Duodenal mucosa (tissue), 2 donors: ENCODE measurements around the gene SIM2.

Source experiments
- H3K27ac ChIP-seq: one replicate; pipeline ENCODE4 v1.7.0; 2013; ENCODE audit warnings: low read depth, low read length
- H3K27me3 ChIP-seq, 2 donors: one replicate each; pipeline ENCODE4 v1.7.0; 2013; ENCODE audit warnings: low read length in 2 of 2, control low read depth in 1 of 2; ENCODE audit not compliant: insufficient read depth in 2 of 2, control insufficient read depth in 1 of 2
- H3K36me3 ChIP-seq, 2 donors: one replicate each; pipeline ENCODE4 v1.7.0; 2013; ENCODE audit warnings: low read length in 2 of 2, control low read depth in 1 of 2; ENCODE audit not compliant: insufficient read depth in 2 of 2, control insufficient read depth in 1 of 2
- H3K4me1 ChIP-seq, 2 donors: one replicate each; pipeline ENCODE4 v1.7.0; 2013; ENCODE audit warnings: low read length in 2 of 2, control low read depth in 1 of 2; ENCODE audit not compliant: insufficient read depth in 2 of 2, control insufficient read depth in 1 of 2
- H3K4me3 ChIP-seq, 2 donors: one replicate each; pipeline ENCODE4 v1.7.0; 2013; ENCODE audit warnings: low read length in 2 of 2, low read depth in 1 of 2
- H3K9ac ChIP-seq, 2 donors: one replicate each; pipeline ENCODE4 v1.7.0; 2013; ENCODE audit warnings: low read length in 2 of 2, low read depth in 1 of 2
- H3K9me3 ChIP-seq, 2 donors: one replicate each; pipeline ENCODE4 v1.7.0; 2013; ENCODE audit warnings: low read length in 2 of 2, control low read depth in 1 of 2; ENCODE audit not compliant: control insufficient read depth in 1 of 2

The SIM2 gene

DNA sequence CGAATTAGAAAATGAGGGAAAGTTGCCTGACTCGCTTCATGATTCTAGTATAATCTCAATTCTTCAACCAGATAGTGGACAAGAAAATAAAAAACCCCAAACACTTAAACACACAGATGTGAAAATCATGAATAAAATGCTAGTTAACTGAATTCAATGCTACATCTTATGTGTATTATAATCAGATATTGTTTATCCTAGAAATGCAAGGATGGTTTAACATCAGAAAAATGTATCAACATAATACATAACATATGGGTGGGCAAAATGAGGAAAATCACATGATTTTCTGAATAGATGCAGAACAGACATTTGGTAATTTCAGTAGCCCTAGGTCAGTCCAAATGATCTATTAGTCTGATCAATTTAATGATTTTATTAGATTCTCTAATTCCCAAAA, 97.2 kb downstream of the SIM2 start:
- H3K27me3 ChIP-seq = no peaks in the 10 kb centered on the region
- peaks cover 3 to 9% of the 10 kb centered on the region in 2 donors for H3K9me3 ChIP-seq
- H3K27ac ChIP-seq = no peak overlapping the region

DNA sequence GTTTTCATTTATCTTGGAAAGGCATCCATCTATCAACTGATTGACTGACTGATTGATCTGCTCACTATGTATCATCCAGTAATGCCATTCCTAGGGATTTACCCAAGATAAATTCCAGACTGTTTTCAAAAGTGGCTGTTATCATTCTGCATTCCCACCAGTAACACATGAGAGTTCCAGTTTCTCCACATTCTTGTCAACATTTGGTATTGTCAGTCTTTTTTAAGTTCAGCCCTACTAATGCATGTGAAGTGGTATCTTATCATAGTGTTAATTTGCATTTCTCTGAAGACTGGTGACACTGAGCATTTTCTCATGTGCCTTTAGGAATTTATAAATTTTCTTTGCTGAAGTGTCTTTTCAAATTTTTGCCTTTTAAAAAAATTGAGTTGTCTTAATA, 99.6 kb downstream of the SIM2 start:
- no peaks in the 10 kb centered on the region for H3K27me3 ChIP-seq
- no peak overlapping the region for H3K27ac ChIP-seq
- no peak overlapping the region for H3K4me3 ChIP-seq
- no peak overlapping the region for H3K9ac ChIP-seq
- peaks cover 3 to 9% of the 10 kb centered on the region in 2 donors for H3K9me3 ChIP-seq
- no peaks in the 10 kb centered on the region for H3K4me1 ChIP-seq
- no peaks in the 10 kb centered on the region for H3K36me3 ChIP-seq

More for the DNA sequence above, 97.2 kb downstream of the SIM2 start:
- no peak overlapping the region for H3K4me3 ChIP-seq
- no peak overlapping the region for H3K9ac ChIP-seq
- no peaks in the 10 kb centered on the region for H3K4me1 ChIP-seq
- H3K36me3 ChIP-seq = no peaks in the 10 kb centered on the region
